ENCODE results near the gene LMF2.

Gene LMF2

GRCh38 chr22:50483977-50484853, 23.3 kb downstream of the LMF2 start:
- Histone ChIP-seq H3K36me3 (ENCODE audit: control insufficient read depth in 2 of 2, insufficient read depth in 1 of 2, low read length in 2 of 2) (no peaks in the 10 kb centered on the region), H3K9me3 (ENCODE audit: control insufficient read depth, insufficient read depth, low read depth, low read length) (no peaks in the 10 kb centered on the region), H3K4me1 (ENCODE audit: control insufficient read depth, insufficient read depth, low read length) (no peaks in the 10 kb centered on the region), H3K27ac (ENCODE audit: extremely low read depth, low read depth, low read length) (no peak overlapping the region), H3K4me3 (ENCODE audit: low read depth, low read length) (no peak overlapping the region)
- POLR2A ChIA-PET = interaction anchor here (0.6 to 2.2 kb wide), 4 partner anchors 16 to 53 kb away, joined by 3 to 7 read pairs (median 4); partner anchors contain the start of genes LMF2 and NCAPH2
- TF ChIP-seq ELK4 (IDR thresholded peaks at IDR 0.05; ENCODE audit: borderline replicate concordance, low read depth, low read length) (no peak), ZNF202 (tag by site-specific recombination; IDR thresholded peaks at IDR 0.05; ENCODE audit: borderline replicate concordance) (no peak), KLF1 (tag by site-specific recombination; IDR thresholded peaks at IDR 0.05) (peak; percentile 30; the same call in 1 of the 2 replicates)
- CTCF ChIA-PET = interaction anchor here (0.6 to 3.1 kb wide), 3 partner anchors 13 to 292 kb away, joined by 3 to 21 read pairs (median 5); no protein-coding TSS in a partner anchor

GRCh38 chr22:50483556-50483955, 23.9 kb downstream of the LMF2 start:
- POLR2A ChIA-PET = interaction anchor here (0.8 to 2.2 kb wide), 2 partner anchors 17 to 24 kb away, joined by 5 to 7 read pairs; partner anchors contain the start of genes LMF2 and NCAPH2
- Histone ChIP-seq H3K9me3 (ENCODE audit: control insufficient read depth, insufficient read depth, low read depth, low read length) (no peaks in the 10 kb centered on the region), H3K4me1 (ENCODE audit: control insufficient read depth, insufficient read depth, low read length) (no peaks in the 10 kb centered on the region), H3K4me3 (ENCODE audit: low read depth, low read length) (no peak overlapping the region), H3K36me3 (ENCODE audit: control insufficient read depth in 2 of 2, insufficient read depth in 1 of 2, low read length in 2 of 2) (no peaks in the 10 kb centered on the region), H3K27ac (ENCODE audit: extremely low read depth, low read depth, low read length) (no peak overlapping the region)
- CTCF ChIA-PET = interaction anchor here (0.6 to 1.1 kb wide), 3 partner anchors 11 to 291 kb away, joined by 3 to 5 read pairs (median 3); no protein-coding TSS in a partner anchor
- TF ChIP-seq GLIS2 (tag by site-specific recombination; IDR thresholded peaks at IDR 0.05) (no peak), ZSCAN4 (tag by site-specific recombination; IDR thresholded peaks at IDR 0.05) (no peak), ZNF791 (tag by site-specific recombination; IDR thresholded peaks at IDR 0.05) (no peak), KLF1 (tag by site-specific recombination; IDR thresholded peaks at IDR 0.05) (0 out of 2 replicates have a peak, but pooled peaks have one; percentile 17), YY1 (tag by site-specific recombination; IDR thresholded peaks at IDR 0.05) (no peak)

GRCh38 chr22:50483106-50483505, 24.4 kb downstream of the LMF2 start:
- no peak overlapping the region for H3K27ac ChIP-seq (ENCODE audit: extremely low read depth, low read depth, low read length)
- ChIA-PET POLR2A (no interaction called here), CTCF (interaction anchor here (0.9 to 1.0 kb wide), 2 partner anchors 10 to 15 kb away, joined by 3 read pairs; no protein-coding TSS in a partner anchor)

GRCh38 chr22:50482107-50483074, 25.1 kb downstream of the LMF2 start:
- Histone ChIP-seq H3K4me1 (ENCODE audit: control insufficient read depth, insufficient read depth, low read length) (no peaks in the 10 kb centered on the region), H3K36me3 (ENCODE audit: control insufficient read depth in 2 of 2, insufficient read depth in 1 of 2, low read length in 2 of 2) (no peaks in the 10 kb centered on the region), H3K9me3 (ENCODE audit: control insufficient read depth, insufficient read depth, low read depth, low read length) (no peaks in the 10 kb centered on the region), H3K27ac (ENCODE audit: extremely low read depth, low read depth, low read length) (peak overlapping the region; percentile 49; the same call in 1 of the 2 replicates), H3K4me3 (ENCODE audit: low read depth, low read length) (no peak overlapping the region)
- TF ChIP-seq ZNF785 (tag by site-specific recombination; IDR thresholded peaks at IDR 0.05) (no peak), ZNF707 (tag by site-specific recombination; IDR thresholded peaks at IDR 0.05) (no peak), RBAK (tag by site-specific recombination; IDR thresholded peaks at IDR 0.05) (no peak), KLF1 (tag by site-specific recombination; IDR thresholded peaks at IDR 0.05) (peak; percentile 22; the same call in 1 of the 2 replicates), ZBTB26 (tag by site-specific recombination; optimal IDR thresholded peaks at IDR 0.05) (no peak)
- CTCF ChIA-PET = interaction anchor here (0.6 to 1.0 kb wide), 3 partner anchors 10 to 69 kb away, joined by 3 read pairs; no protein-coding TSS in a partner anchor
- POLR2A ChIA-PET = no interaction called here

More at GRCh38 chr22:50483106-50483505, 24.4 kb downstream of the LMF2 start:
- Histone ChIP-seq H3K9me3 (ENCODE audit: control insufficient read depth, insufficient read depth, low read depth, low read length) (no peaks in the 10 kb centered on the region), H3K4me1 (ENCODE audit: control insufficient read depth, insufficient read depth, low read length) (no peaks in the 10 kb centered on the region), H3K36me3 (ENCODE audit: control insufficient read depth in 2 of 2, insufficient read depth in 1 of 2, low read length in 2 of 2) (no peaks in the 10 kb centered on the region), H3K4me3 (ENCODE audit: low read depth, low read length) (no peak overlapping the region)
- TF ChIP-seq ZXDB (tag by site-specific recombination; IDR thresholded peaks at IDR 0.05) = no peak
- no peak for TF ChIP-seq ZNF529 (tag by site-specific recombination; IDR thresholded peaks at IDR 0.05; ENCODE audit: insufficient replicate concordance)
- no peak for TF ChIP-seq GLI4 (tag by site-specific recombination; IDR thresholded peaks at IDR 0.05)
- no peak for TF ChIP-seq SCRT1 (tag by site-specific recombination; IDR thresholded peaks at IDR 0.05; ENCODE audit: borderline replicate concordance)
- TF ChIP-seq BCL11A (tag by site-specific recombination; IDR thresholded peaks at IDR 0.05; ENCODE audit: low read depth) = no peak
- TF ChIP-seq ZNF76 (tag by site-specific recombination; IDR thresholded peaks at IDR 0.05; ENCODE audit: borderline replicate concordance, low read depth) = no peak
